Right forelimb (tissue), 1 donor: Measurements from ENCODE around the gene LGI1.

Experiments
- DNase-seq: peaks from one replicate; pipeline ENCODE4 v3.0.0-alpha.2; 2018

Gene LGI1

DNA sequence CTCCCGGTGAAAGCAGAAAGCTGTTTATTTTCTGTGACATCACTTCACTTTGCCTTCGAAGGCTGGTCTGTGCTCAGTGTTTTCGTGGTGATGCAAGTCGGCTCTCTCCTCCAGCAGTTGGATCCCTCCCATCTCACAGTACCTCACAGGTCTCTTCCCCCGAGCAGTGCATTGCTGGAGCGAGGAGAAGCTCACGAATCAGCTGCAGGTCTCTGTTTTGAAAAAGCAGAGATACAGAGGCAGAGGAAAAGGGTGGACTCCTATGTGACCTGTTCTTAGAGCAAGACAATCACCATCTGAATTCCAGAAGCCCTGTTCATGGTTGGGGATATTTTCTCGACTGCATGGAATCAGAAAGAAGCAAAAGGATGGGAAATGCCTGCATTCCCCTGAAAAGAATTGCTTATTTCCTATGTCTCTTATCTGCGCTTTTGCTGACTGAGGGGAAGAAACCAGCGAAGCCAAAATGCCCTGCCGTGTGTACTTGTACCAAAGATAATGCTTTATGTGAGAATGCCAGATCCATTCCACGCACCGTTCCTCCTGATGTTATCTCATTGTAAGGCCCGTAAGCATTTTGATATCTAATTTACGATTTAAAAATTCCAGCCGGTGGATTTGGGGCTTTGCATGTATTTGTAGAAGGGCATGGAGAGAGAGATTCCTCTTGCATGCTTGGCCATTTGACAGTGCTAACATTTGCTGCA, at the start of gene LGI1:
Gene LGI1, plus strand, starts transcription at position 136 of the 707 bp plus-strand sequence. Its CDS starts 209 bp downstream, at position 345.
- DNase-seq, result no peak

DNA sequence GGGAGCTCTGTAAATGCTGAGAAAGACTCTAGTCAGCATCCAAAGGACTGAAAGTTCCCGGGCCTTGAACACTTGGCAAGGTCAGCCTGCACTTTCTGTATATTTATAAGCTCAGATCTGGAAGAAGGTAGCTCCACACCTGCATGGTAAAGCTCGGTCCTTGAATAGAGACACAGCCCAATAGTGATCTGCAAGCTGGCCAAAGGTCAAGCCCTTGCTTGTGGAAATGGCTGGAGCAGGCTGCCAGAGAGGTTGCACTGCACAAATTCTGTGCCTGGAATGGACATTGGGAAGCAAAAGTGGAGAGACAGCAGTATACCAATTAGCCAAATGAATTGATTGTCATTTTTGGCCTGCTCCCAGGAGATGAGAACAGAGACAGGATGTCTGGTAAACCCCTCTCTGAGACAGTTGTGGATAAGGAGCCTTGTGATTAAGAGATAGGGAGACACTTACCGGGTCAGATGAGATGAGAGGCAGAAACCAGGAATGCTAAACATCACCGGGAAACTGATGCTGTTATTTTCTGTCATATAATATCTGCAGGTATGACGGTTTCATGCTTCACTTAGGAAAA, 47.3 kb upstream of the LGI1 start:
- DNase-seq, result no peak

DNA sequence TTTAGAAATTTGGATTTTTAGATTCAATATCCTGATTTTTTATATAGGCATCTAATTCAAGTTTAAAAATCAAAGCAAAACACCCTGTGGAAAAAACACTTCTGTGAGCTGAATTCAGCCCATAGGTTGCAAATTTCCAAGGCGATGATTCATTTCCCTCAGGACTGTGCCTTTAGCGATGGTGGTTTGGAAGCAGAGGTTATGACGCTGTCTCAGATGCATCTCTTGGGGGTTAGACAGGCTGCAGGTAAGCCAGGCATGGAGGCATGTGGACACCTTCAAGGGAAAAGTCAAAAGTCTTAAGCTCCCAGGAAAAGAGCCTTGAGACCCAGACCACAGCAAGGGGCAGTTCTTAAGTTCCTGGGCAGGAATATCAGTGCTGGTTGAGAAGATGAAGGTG, 45.8 kb upstream of the LGI1 start:
- no peak for DNase-seq

DNA sequence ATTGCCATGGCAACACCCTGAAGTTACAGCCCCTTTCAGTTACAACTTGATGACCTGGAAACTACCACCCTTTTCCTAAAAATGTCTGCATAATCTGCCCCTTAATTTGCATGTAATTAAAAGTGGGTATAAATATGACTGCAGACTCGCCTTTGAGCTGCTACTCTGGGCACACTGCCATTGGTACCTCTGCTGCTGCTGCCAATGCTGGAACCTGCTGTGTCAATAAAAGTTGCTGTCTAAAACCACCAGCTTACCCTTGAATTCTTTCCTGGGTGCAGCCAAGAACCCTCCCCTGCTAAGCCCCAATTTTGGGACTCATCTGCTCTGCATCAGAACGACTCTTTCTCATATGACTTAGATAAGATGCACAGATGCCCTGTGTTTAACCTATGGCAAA, 45.1 kb upstream of the LGI1 start:
- DNase-seq, result no peak

DNA sequence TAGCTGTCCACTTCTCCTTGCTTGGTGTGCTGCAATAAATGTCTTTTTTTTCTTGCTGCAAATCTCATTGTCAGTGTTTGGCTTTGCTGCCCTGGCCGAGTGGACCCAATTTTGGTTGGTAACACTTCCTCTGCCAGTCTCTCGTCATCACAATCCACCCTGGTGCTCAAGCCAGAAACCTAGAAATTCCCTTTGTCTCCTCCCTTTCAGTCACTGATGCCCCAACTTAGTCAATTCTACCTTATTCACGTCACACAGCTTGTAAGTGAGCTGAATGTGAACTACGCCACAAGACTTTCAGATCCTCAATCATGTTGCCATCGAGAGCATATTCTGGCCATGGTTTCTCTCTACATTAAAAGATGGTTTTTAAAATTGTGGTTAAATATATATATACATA, 42.4 kb upstream of the LGI1 start:
- DNase-seq, result no peak

DNA sequence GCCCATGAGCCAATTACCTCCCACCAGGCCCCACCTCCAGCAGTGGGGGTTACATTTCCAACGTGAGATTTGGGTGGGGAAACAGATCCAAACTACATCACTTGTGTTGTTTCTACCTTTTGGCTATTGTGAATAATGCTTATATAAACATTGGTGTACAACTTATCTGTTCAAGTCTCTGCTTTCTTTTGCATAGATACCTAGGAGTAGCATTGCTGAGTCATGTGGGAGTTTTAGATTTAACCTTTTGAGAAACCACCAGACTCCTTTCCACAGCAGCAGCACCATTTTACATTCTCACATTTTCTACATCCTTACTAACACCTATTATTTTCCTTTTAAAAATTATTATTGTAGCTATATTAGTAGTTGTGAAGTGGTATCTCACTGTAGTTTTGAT, 41.0 kb upstream of the LGI1 start:
- no peak for DNase-seq

DNA sequence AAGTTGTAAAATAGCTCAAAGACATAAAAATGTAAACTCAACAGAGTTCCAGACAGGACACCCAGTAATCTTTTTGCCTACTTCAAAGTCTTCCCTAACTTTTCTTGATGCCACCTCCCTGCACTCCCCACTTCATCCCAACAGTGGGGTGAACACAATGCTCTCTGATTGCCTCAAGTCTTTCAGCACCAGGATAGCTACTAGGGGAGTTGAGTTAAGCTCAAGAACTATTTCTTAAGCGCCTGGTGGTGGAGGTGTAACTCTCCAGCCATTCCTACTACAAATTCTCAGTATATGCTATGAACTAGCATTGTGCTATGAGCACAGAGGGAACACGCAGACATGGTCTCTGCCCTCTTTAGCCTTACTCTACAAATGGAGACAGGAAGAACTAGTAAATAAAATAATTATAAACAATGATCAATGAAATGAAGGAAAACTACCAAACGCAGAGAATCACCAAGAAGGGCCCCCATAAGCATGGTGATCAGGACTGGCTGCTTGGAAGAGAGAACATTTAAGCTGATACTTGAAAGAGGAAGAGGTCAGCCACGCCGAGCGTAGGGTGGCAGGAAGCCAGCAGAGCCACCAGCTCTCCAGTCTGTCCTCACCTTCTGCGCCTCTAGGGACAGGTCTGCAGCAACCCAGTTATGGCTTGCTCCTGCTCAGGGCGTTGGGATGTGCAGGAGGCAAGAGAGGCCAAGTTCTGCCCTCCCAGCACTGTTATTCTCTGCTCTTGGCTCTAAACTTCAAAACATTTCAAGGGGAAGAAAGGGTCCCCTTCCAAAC, 38.6 kb upstream of the LGI1 start:
- DNase-seq, result no peak

DNA sequence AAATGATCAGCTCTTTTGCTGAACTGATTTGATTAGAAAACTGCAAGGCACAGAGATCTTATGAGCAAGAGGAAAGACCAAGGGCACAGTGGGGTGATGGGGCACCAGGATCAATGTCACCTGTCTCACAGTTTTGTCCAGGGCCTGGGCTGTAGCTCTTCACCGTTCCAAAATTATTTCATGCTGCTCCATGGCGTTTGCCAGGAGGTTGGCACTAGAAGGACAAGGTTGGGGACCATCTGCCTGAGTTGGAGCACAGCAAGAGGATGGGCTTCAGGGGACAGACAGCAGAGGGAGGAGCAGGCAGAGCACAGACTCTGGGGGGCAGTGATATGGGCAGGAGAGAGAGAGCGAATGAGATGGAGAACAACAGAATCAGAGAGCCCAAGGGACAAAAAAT, 37.8 kb upstream of the LGI1 start:
- DNase-seq, result no peak

DNA sequence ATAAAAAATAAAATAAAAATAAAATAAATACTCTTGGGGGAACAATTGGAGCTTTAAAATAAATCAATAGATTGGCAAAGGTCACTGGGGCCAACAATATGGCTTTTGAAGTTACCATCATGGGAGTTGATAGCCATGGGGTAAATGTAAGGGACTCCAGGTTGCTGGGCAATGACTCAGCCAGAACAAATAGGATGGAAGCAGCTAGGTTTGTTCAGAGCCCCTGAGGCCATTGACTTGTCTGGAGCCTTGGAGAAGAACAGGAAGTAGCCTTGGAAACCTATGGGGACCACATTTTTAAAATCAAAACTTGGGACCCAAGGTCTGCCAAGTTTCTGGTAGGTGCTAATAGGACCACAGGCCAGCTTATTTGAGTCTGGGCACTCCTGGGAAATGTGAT, 35.2 kb upstream of the LGI1 start:
- DNase-seq, result no peak

DNA sequence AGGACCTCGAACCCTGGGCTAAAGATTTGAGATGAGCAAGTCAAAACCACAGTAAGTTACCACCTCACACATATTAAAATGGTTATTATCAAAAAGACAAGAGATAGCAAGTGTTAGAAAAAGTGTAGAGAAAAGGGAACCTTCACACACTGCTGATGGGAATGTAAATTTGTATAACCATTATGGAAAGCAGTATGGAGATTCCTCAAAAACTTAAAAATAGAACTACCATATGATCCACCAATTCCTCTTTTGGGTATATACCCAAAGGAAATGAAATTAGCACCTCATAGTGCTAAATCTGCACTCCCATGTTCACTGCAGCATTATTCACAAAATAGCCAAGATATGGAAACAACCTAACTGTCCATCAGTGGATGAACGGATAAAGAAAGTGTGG, 34.6 kb upstream of the LGI1 start:
- DNase-seq, result no peak

DNA sequence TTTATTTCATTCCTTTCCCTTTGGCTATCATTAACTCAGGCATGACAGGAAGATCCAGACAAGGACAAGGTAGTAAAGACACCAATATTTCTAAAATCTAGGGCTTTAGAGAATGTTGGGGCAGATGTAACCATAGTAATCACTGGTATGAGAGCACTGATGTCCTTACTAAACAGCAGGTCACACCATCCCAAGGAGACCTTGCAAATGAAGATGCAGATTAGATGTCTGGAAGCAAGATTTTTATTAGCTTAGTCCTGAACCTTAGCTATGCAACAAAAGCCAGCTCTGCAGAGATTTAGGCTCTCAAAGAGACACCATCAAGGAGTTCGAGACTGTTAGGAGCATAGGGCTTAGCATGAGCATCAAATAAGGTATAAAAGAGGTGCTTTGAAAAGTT, 31.7 kb upstream of the LGI1 start:
- DNase-seq, result no peak

DNA sequence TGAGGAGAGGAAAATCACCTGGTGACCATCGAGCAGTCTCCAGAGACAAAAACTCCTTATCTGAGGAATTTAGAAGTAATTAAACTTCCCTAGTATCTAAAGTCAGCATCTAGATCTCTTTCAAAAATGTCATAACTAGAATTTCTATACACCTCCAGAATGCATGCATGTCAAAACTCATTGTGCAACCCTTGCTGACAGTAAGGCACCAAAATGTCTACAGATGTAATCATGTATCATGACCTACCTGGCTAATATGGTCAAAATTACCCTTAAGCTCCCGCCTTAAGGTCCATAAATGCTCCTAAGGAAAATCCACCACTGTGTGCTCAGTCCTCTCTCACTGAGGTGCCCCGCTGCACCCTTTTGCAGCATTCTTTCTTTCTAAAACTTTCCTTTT, 16.4 kb upstream of the LGI1 start:
- DNase-seq, result no peak

DNA sequence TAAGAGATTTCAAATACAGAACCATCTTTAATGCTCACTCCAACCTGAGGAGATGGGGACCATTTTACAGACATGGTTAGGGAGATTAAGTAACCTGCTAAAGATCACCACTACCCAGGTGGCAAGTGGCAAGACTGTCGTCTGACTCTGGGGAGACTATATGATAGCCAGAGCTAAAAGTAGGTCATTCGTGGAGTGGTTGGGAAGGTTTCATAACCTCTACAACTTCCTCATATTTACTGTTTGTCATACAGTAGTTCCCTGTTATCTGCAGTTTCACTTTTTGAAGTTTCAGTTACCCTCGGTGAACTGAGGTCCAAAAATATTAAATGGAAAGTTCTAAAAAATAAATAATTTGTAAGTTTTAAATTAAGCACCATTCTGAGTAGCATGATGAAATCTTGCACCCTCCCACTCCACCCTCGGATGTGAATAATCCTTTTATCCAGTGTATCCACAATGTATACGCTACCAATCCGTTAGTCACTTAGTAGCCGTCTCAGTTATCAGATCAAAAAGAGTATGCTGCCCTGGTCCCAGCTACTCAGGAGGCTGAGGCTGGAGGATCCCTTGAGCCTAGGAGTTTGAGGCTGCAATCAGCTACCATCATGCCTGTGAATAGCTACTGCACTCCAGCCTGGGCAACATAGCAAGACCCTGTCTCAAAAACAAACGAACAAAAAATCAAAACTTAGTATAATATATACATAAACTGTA, 14.9 kb upstream of the LGI1 start:
- no peak for DNase-seq

DNA sequence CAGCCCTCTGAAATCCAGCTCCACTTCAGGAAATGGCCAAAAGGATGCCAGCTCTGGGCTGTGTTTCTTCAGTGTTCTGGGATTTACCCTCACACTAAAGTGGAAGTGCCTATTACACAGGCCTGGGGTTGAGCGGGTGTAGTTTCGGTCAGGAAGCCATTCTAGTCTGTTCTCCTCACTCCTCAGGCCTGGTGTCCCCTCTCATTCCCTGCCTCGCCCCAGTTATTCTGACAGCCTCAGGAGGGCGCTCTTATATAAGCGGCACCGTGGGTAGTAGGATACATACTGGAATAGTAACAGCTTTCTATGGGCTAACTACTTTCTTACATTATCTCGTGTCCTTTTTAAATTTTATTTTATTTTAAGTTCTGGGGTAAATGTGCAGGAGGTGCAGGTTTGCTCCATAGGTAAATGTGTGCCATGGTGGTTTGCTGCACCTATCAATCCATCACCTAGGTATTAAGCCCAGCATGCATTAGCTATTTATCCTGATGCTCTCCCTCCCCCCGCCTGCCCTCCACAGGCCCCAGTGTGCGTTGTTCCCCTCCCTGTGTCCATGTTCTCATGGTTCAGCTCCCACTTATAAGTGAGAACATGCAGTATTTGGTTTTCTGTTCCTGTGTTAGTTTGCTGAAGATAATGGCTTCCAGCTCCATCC, 12.2 kb upstream of the LGI1 start:
- no peak for DNase-seq

DNA sequence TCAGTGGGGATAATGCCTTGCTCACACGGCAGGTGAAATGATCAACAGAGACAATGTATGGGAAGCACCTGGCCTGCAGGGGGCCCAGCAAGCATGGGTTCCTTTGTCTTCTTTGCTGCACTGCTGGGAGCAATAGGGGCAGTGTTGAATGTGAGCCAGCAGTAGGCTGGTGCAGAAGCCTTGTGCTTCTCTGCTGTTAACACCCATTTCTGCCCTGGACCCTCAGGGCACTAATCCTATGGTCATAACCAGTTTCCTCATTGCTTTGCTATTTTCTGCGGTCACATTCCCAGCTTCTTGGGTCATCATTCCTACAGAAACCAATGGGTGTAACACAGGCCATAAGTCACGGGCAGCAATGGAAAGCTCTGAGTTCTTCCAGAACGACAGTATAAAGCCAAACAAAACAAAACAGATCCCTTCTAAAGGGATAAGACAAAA, 10.9 kb upstream of the LGI1 start:
- no peak for DNase-seq

DNA sequence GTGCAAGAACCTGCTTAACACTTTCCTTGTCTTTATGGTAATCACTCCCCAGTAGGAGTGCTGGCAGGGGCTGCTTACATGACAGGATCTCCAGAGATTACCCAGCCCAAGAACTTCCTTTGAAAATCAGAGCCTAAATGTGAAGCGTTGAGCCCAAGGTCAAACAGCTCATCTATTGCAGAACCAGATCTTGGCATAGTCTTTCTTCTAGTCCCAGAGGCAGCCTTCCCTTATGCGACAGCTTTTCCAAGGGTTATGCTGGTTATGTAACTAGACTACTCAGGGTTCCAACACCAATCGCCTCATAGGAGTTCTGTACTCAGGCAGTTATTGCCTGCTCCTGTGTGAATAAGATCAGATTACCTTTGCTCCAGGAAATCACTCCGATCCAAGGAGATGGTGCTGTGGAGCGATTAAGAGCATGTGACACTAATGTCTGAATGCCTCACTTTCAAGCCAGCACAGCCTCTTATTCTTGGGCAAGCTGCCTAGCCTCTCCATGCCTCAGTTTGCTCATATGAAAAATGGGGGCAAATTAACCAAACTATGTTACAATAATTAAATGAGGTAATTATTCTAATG, 8.4 kb upstream of the LGI1 start:
- DNase-seq, result no peak

DNA sequence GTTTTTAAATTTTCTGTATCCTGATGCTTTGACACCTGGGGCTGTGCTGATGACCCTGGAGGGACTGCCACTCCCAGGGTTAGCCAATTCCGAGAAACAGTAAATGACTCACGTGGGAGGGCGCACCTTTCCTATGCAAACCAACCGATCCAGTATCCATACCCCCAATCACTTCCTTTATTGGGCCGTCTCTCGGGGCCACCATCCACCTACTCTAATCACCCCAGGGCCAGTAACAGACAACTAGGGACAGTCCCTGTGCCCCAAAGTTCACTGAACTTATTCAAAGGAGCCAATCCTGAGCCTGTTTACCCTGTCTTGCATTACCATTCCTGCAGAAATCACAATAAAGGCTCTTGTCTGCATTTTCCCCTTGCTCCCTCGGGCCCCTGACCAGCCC, 6.6 kb upstream of the LGI1 start:
- DNase-seq, result no peak

DNA sequence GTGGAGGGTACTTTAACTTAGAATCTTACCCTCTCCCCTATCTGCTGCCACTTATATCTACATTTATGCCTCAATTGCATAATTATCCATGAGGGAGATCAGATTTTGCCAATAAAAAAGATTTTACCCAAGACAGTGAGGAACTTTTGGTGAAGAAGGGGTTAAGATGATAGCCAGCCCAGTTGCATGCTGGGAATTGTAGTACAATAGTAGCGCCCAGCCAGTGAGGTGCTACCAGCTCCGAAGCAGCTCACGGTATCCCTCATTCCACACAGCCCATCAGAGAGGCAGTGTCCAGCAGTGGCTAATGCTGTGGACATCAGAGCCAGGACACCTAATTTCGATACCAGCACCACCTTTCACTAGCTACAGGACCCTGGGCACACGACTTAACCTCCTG, 5.9 kb upstream of the LGI1 start:
- DNase-seq, result no peak

DNA sequence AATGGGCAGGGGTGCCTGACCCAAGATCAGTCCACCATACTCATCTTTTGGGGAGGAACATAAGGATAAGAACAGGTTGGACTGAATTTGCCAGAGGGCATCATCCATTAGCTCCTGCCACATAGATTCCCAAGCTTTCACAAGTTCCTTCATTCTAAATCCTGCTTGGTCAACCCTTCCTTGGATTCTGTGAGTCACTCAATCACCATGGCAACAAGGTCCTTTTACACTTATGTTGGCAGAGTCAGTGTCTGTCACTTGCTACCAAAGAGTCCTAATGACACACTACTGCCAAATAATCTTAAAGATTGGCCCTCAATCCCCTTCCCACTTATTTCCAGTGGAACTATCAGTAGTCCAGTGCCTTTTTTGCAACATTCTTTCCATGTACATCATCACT, 5.0 kb upstream of the LGI1 start:
- no peak for DNase-seq

DNA sequence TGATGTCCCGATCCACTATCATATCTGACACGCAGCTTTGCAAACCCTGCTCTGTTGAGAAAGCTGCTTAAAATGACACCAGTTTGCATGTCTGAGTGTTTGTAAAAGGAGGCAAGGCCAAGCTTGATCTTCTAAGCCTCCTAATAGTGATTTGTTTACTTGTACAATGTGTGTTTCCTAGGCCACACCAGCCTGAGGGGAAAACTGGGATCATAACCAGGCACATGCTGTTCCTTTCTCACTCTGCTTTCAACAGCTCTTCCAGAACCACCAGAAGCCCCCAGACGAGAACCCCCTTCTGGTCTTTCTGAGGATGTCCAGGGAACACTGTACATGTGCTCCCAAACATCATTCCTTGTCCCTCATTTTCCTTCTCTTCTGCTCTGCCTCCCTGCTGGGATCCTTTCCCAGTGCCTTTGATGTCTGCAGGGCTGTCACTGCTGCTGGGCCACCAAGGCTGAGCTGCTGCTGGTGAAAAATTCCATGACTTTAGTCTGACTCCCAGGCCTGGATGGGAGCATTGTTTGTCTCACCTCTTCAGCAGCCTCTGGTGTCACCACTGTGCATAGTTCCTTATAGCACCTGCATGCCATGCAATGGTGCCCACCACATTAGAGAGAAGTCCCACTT, 4.0 kb upstream of the LGI1 start:
- DNase-seq, result no peak

DNA sequence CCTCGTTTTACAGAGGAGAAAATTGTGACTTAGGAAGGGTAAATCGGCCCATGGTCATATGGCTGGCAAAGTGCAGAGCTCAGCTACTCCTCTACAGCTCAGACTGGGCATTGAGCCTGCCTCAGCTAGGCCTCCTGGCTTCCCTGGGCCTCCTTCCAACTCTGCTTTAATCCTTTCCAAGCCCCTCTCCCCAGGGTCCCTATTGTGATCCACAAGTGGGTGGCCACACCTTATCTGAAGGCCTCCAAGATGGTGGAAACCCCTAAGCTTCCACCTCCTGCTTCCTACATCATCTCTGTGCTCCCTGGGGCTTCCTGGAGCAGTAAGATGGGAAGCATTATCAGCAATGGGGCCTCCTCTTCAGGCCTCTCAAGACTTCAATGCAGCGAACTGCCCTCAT, 3.0 kb upstream of the LGI1 start:
- DNase-seq, result no peak

DNA sequence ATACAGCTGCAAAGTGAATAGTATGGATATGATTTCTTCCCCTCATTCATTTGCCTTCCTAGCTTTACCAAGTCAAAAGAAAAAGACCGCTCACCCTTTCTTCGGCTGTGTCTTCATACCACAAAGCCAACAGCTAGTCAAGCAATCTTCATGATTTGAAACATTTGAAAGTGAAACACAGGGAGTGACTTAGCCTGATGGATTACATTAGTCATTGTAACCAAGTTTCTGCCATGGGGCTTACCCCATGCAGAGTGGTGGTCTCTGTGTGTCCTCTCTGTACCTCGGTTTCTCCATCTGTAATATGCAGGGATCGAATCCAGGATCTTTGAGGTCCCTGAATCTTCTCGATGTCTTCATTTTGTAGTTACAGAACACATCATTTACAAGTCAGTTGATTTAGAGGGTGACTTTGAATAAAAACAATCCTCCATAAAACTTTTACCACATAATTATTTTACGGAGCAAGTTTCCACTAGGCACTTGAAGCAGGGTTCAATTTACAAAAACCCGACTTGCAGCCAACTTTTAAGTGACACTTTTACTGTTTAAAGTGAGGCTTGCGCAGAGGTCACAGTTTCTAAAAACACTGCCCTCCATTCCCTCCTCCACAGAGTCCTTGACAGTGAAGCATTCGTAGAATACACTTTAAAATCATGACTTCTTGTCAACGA, 2.2 kb upstream of the LGI1 start:
- no peak for DNase-seq
